Activated B cell treated with CpG ODN at 0.5 μM for 24 hours (primary cell): ENCODE data around the gene TTC39B. TPM values are rescaled to one million over a fixed set of nuclear protein-coding genes. Genes with fewer than 3 reads are reported as not detected.
A peak's percentile ranks its signal among the peaks of the same experiment; 100 is the strongest.

Experiments
- ATAC-seq: fragments of 200-7000 bp; cut with Tn5 transposase; one replicate; pipeline ENCODE4 v1.10.0; 2021; ENCODE audit warnings: low read depth, mild to moderate bottlenecking, moderate library complexity
- CTCF ChIA-PET: fragments of 350-600 bp; sonication (Branson Sonifier 250); formaldehyde crosslinking; loops from one replicate; lab custom pipeline; 2021; ENCODE audit warnings: antibody characterized with exemption; lab: Charles Lee
- POLR2A ChIA-PET: fragments of 350-600 bp; sonication (Branson Sonifier 250); formaldehyde crosslinking; loops from one replicate; lab custom pipeline; 2021; ENCODE audit warnings: antibody characterized with exemption; lab: Charles Lee
- DNase-seq: peaks from one replicate; pipeline ENCODE4 v3.0.0; 2022
- H3K27ac Mint-ChIP-seq: one replicate; pipeline ENCODE4 v1.8.0; 2020; ENCODE audit warnings: mixed read lengths
- H3K27me3 Mint-ChIP-seq: one replicate; pipeline ENCODE4 v1.8.0; 2021; ENCODE audit warnings: mixed read lengths
- H3K36me3 Mint-ChIP-seq: one replicate; pipeline ENCODE4 v1.8.0; 2021; ENCODE audit warnings: low read depth, mixed read lengths
- H3K4me1 Mint-ChIP-seq: one replicate; pipeline ENCODE4 v1.8.0; 2021; ENCODE audit warnings: mixed read lengths
- H3K4me3 Mint-ChIP-seq: one replicate; pipeline ENCODE4 v1.8.0; 2020; ENCODE audit warnings: mild to moderate bottlenecking, mixed read lengths
- H3K9me3 Mint-ChIP-seq: one replicate; pipeline ENCODE4 v1.8.0; 2020; ENCODE audit warnings: mixed read lengths
- CTCF ChIP-seq: fragments of 200-600 bp; IDR thresholded peaks from one replicate; pipeline ENCODE4 v1.8.0; 2022; ENCODE audit warnings: antibody characterized with exemption, mild to moderate bottlenecking
- intact Hi-C: fragments of 100-400 bp; cut with micrococcal nuclease; formaldehyde crosslinking; loops from one replicate; pipeline ENCODE4 v1.15.1; 2024
- total RNA-seq: library from RNA; stranded (reverse); gene quantifications from 2 replicates; pipeline ENCODE4 v1.2.3, GENCODE V29; 2022

The TTC39B gene
- total RNA-seq, 1 donor from 2014 or later = 6.6 TPM

DNA sequence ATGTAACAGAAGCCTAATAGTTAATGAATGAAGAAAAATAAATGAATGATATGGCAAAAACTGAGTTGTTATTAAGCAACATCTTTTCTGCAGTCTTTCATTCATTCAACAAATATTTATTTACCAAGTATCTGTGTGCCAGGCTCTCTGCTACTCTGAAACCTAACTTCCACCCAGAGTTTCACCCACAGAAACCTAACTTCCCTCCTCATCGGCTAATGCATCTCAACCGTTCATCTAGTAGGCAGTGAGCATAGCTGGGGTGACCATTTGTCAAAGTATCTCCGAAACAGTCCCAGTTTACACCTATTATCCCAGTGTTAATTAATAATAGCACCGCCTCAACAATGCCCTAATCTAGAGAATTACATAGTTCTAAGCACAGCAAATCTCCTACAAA, 1.5 kb downstream of the TTC39B start:
- POLR2A ChIA-PET = interaction anchor here (1.9 kb wide), 1 partner anchor 205 kb away, joined by 8 read pairs; the partner anchor contains the start of gene PSIP1
- no peaks in the 10 kb centered on the region for H3K27me3 Mint-ChIP-seq
- peak overlapping the region; percentile 97 for H3K4me3 Mint-ChIP-seq
- ATAC-seq = no peak
- no peaks in the 10 kb centered on the region for H3K9me3 Mint-ChIP-seq
- no peak for DNase-seq
- CTCF ChIA-PET = interaction anchor here (1.8 kb wide), 1 partner anchor 28 kb away, joined by 6 read pairs; no protein-coding TSS in a partner anchor
- H3K27ac Mint-ChIP-seq = peak overlapping the region; percentile 77
- no peak for TF ChIP-seq CTCF
- H3K36me3 Mint-ChIP-seq = peaks cover 2% of the 10 kb centered on the region
- peaks cover 35% of the 10 kb centered on the region for H3K4me1 Mint-ChIP-seq
- intact Hi-C loops = loop anchor here (5.0 to 10.0 kb wide), 3 partner anchors 78 to 611 kb away; partner anchors contain the start of genes CCDC171 and ZDHHC21

GRCh38 chr9:15304632-15305031, 2.4 kb downstream of the TTC39B start:
- DNase-seq = no peak
- ChIA-PET POLR2A (interaction anchor here (1.2 to 1.9 kb wide), 2 partner anchors 8 to 206 kb away, joined by 5 to 8 read pairs; partner anchors contain the start of gene PSIP1), CTCF (interaction anchor here (1.1 to 1.8 kb wide), 2 partner anchors 26 to 27 kb away, joined by 3 to 6 read pairs; no protein-coding TSS in a partner anchor)
- TF ChIP-seq CTCF = no peak
- intact Hi-C loops = loop anchor here (1.0 to 10.0 kb wide), 5 partner anchors 8 to 610 kb away; partner anchors contain the start of genes CCDC171, SNAPC3 and ZDHHC21
- Mint-ChIP-seq H3K36me3 (peaks cover 2% of the 10 kb centered on the region), H3K27ac (peak overlapping the region; percentile 77), H3K9me3 (no peaks in the 10 kb centered on the region), H3K27me3 (no peaks in the 10 kb centered on the region), H3K4me3 (peak overlapping the region; percentile 97), H3K4me1 (peaks cover 43% of the 10 kb centered on the region)
- ATAC-seq = peak; percentile 60

- CTCF ChIA-PET = no interaction called here
- intact Hi-C loops = loop anchor here (10.0 kb wide), 1 partner anchor 605 kb away; the partner anchor contains the start of gene ZDHHC21
- no peak for ATAC-seq
- no peak for TF ChIP-seq CTCF
- peaks cover 3% of the 10 kb centered on the region for H3K9me3 Mint-ChIP-seq
- H3K27ac Mint-ChIP-seq = peak overlapping the region; percentile 81
- peaks cover 4% of the 10 kb centered on the region for H3K36me3 Mint-ChIP-seq
- H3K4me1 Mint-ChIP-seq = peaks cover 61% of the 10 kb centered on the region
- no peak for DNase-seq
- POLR2A ChIA-PET = no interaction called here
- H3K27me3 Mint-ChIP-seq = no peaks in the 10 kb centered on the region
- no peak overlapping the region for H3K4me3 Mint-ChIP-seq
Observed at GRCh38 chr9:15300218-15300617, 6.8 kb downstream of the TTC39B start.

- peaks cover 4% of the 10 kb centered on the region for H3K36me3 Mint-ChIP-seq
- H3K27ac Mint-ChIP-seq = peak overlapping the region; percentile 81
- no peak for DNase-seq
- peak overlapping the region; percentile 22 for H3K4me3 Mint-ChIP-seq
- no peak for TF ChIP-seq CTCF
- ChIA-PET CTCF (no interaction called here), POLR2A (interaction anchor here (0.6 to 1.0 kb wide), 2 partner anchors 11 to 314 kb away, joined by 3 to 6 read pairs; no protein-coding TSS in a partner anchor)
- peaks cover 54% of the 10 kb centered on the region for H3K4me1 Mint-ChIP-seq
- H3K9me3 Mint-ChIP-seq = peaks cover 3% of the 10 kb centered on the region
- intact Hi-C loops = loop anchor here (1.0 kb wide), 1 partner anchor 8 kb away; the partner anchor contains the start of gene TTC39B
- ATAC-seq = peak; percentile 72
- no peaks in the 10 kb centered on the region for H3K27me3 Mint-ChIP-seq
Observed at GRCh38 chr9:15299374-15299939, 7.6 kb downstream of the TTC39B start.

DNA sequence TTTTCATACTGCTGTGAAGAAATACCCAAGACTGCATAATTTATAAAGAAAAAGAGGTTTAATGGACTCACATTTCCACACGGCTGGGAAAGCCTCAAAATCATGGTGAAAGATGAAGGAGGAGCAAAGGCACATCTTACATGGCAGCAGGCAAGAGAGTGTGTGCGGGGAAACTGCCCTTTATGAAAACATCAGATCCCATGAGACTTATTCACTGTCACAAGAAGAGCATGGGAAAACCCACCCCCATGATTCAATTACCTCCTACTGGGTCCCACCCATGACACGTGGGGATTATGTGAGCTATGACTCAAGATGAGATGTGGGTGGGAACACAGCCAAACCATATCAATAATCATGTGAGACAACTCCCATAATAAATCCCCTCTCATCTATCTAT, 8.7 kb downstream of the TTC39B start:
- H3K4me1 Mint-ChIP-seq = peaks cover 53% of the 10 kb centered on the region
- peaks cover 3% of the 10 kb centered on the region for H3K9me3 Mint-ChIP-seq
- H3K27ac Mint-ChIP-seq = peak overlapping the region; percentile 81
- POLR2A ChIA-PET = no interaction called here
- H3K27me3 Mint-ChIP-seq = no peaks in the 10 kb centered on the region
- no peak for TF ChIP-seq CTCF
- DNase-seq = no peak
- ATAC-seq = no peak
- intact Hi-C loops = no loop called here
- peaks cover 4% of the 10 kb centered on the region for H3K36me3 Mint-ChIP-seq
- no peak overlapping the region for H3K4me3 Mint-ChIP-seq
- CTCF ChIA-PET = no interaction called here
